Activated naive CD4-positive, alpha-beta T cell treated with anti-CD3 and anti-CD28 coated beads, Interleukin-2, amount 50 U/mL, for 24 hours (primary cell): ENCODE data around the gene POU2AF2.

Source experiments
- H3K27ac Mint-ChIP-seq: one replicate; pipeline ENCODE4 v1.8.0; 2021; ENCODE audit warnings: mild to moderate bottlenecking, mixed read lengths
- H3K27me3 Mint-ChIP-seq: one replicate; pipeline ENCODE4 v1.8.0; 2021; ENCODE audit warnings: mixed read lengths
- H3K36me3 Mint-ChIP-seq: one replicate; pipeline ENCODE4 v1.8.0; 2021; ENCODE audit warnings: mixed read lengths
- H3K4me1 Mint-ChIP-seq: one replicate; pipeline ENCODE4 v1.8.0; 2021; ENCODE audit warnings: mixed read lengths
- H3K4me3 Mint-ChIP-seq: one replicate; pipeline ENCODE4 v1.8.0; 2021; ENCODE audit warnings: mild to moderate bottlenecking, mixed read lengths
- H3K9me3 Mint-ChIP-seq: one replicate; pipeline ENCODE4 v1.8.0; 2021; ENCODE audit warnings: mixed read lengths

The POU2AF2 gene

GRCh38 chr11:111329306-111330204 is 84.0 kb downstream of the POU2AF2 start:
- no peaks in the 10 kb centered on the region for H3K36me3 Mint-ChIP-seq
- no peaks in the 10 kb centered on the region for H3K9me3 Mint-ChIP-seq
- no peaks in the 10 kb centered on the region for H3K27me3 Mint-ChIP-seq
- H3K4me3 Mint-ChIP-seq = no peak overlapping the region
- no peak overlapping the region for H3K27ac Mint-ChIP-seq
- no peaks in the 10 kb centered on the region for H3K4me1 Mint-ChIP-seq

- H3K4me1 Mint-ChIP-seq = no peaks in the 10 kb centered on the region
- no peak overlapping the region for H3K27ac Mint-ChIP-seq
- no peaks in the 10 kb centered on the region for H3K27me3 Mint-ChIP-seq
- H3K36me3 Mint-ChIP-seq = no peaks in the 10 kb centered on the region
- H3K4me3 Mint-ChIP-seq = no peak overlapping the region
- no peaks in the 10 kb centered on the region for H3K9me3 Mint-ChIP-seq
Measured at GRCh38 chr11:111330234-111330893, 84.8 kb downstream of the POU2AF2 start.

GRCh38 chr11:111331711-111332479 is 86.4 kb downstream of the POU2AF2 start:
- Mint-ChIP-seq H3K27ac (no peak overlapping the region), H3K36me3 (no peaks in the 10 kb centered on the region), H3K4me3 (no peak overlapping the region), H3K4me1 (no peaks in the 10 kb centered on the region), H3K27me3 (no peaks in the 10 kb centered on the region), H3K9me3 (no peaks in the 10 kb centered on the region)

GRCh38 chr11:111334532-111335502 is 89.3 kb downstream of the POU2AF2 start:
- Mint-ChIP-seq H3K4me1 (no peaks in the 10 kb centered on the region), H3K27me3 (no peaks in the 10 kb centered on the region), H3K9me3 (peaks cover 6% of the 10 kb centered on the region), H3K27ac (peak overlapping the region; percentile 3), H3K4me3 (no peak overlapping the region), H3K36me3 (peaks cover 4% of the 10 kb centered on the region)

GRCh38 chr11:111335549-111335948 is 90.0 kb downstream of the POU2AF2 start:
- Mint-ChIP-seq H3K27me3 (no peaks in the 10 kb centered on the region), H3K27ac (no peak overlapping the region)

More at GRCh38 chr11:111335549-111335948, 90.0 kb downstream of the POU2AF2 start:
- Mint-ChIP-seq H3K4me3 (no peak overlapping the region), H3K9me3 (peaks cover 7% of the 10 kb centered on the region), H3K36me3 (peaks cover 7% of the 10 kb centered on the region), H3K4me1 (no peaks in the 10 kb centered on the region)
